Panc1 (cell line): Measurements from ENCODE around the gene CRYBA1.
A peak's percentile ranks its signal among the peaks of the same experiment; 100 is the strongest.

Experiments
- POLR2AphosphoS5 ChIP-seq: IDR thresholded peaks from 2 replicates; pipeline ENCODE4 v1.6.1; 2012; ENCODE audit warnings: mild to moderate bottlenecking, low read depth, low read length, moderate library complexity
- SIN3A ChIP-seq: IDR thresholded peaks from 2 replicates; pipeline ENCODE4 v1.6.1; 2012; ENCODE audit warnings: low read depth, mild to moderate bottlenecking, low read length, moderate library complexity, borderline replicate concordance; ENCODE audit not compliant: insufficient read depth
- TF ChIP-seq, protein P1 (sequence below): fragments of 450-650 bp; IDR thresholded peaks from 2 replicates; pipeline ENCODE4 v1.5.1; 2017; ENCODE audit warnings: mild to moderate bottlenecking
- TF ChIP-seq, protein P2 (sequence below), 2 experiments: IDR thresholded peaks; 2 replicates each; pipeline ENCODE4 v1.6.1; 2011 to 2012; ENCODE audit warnings: low read depth in 2 of 2, control low read depth in 1 of 2, low read length in 1 of 2, mild to moderate bottlenecking in 1 of 2, moderate library complexity in 1 of 2; ENCODE audit not compliant: insufficient read depth in 1 of 2

DNA sequence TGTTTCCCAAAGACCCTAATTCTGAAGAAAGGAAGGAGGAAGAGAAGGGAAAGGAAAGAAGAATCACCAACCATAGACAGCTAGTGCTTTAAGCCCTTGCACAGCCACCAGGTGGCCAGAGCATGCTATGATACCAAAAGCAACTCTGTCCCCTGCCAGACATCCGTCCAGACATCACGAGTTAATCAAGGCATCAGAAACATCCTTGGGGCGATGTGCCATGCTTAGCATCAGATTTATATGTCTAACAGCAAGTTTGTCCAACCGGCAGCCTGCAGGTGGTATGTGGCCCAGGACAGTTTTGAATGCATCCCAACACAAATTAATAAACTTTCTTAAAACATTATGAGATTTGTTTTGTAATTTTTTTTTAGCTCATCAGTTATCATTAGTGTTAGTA lies 2.9 kb upstream of the CRYBA1 start:
- TF ChIP-seq POLR2AphosphoS5 (no peak), SIN3A (no peak)
- TF ChIP-seq, protein P1, sequence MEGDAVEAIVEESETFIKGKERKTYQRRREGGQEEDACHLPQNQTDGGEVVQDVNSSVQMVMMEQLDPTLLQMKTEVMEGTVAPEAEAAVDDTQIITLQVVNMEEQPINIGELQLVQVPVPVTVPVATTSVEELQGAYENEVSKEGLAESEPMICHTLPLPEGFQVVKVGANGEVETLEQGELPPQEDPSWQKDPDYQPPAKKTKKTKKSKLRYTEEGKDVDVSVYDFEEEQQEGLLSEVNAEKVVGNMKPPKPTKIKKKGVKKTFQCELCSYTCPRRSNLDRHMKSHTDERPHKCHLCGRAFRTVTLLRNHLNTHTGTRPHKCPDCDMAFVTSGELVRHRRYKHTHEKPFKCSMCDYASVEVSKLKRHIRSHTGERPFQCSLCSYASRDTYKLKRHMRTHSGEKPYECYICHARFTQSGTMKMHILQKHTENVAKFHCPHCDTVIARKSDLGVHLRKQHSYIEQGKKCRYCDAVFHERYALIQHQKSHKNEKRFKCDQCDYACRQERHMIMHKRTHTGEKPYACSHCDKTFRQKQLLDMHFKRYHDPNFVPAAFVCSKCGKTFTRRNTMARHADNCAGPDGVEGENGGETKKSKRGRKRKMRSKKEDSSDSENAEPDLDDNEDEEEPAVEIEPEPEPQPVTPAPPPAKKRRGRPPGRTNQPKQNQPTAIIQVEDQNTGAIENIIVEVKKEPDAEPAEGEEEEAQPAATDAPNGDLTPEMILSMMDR = peak; percentile 69
- TF ChIP-seq, protein P2, sequence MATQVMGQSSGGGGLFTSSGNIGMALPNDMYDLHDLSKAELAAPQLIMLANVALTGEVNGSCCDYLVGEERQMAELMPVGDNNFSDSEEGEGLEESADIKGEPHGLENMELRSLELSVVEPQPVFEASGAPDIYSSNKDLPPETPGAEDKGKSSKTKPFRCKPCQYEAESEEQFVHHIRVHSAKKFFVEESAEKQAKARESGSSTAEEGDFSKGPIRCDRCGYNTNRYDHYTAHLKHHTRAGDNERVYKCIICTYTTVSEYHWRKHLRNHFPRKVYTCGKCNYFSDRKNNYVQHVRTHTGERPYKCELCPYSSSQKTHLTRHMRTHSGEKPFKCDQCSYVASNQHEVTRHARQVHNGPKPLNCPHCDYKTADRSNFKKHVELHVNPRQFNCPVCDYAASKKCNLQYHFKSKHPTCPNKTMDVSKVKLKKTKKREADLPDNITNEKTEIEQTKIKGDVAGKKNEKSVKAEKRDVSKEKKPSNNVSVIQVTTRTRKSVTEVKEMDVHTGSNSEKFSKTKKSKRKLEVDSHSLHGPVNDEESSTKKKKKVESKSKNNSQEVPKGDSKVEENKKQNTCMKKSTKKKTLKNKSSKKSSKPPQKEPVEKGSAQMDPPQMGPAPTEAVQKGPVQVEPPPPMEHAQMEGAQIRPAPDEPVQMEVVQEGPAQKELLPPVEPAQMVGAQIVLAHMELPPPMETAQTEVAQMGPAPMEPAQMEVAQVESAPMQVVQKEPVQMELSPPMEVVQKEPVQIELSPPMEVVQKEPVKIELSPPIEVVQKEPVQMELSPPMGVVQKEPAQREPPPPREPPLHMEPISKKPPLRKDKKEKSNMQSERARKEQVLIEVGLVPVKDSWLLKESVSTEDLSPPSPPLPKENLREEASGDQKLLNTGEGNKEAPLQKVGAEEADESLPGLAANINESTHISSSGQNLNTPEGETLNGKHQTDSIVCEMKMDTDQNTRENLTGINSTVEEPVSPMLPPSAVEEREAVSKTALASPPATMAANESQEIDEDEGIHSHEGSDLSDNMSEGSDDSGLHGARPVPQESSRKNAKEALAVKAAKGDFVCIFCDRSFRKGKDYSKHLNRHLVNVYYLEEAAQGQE (IDR thresholded peaks at IDR 0.05; ENCODE audit: insufficient read depth in 1 of 2, low read depth in 2 of 2, low read length in 1 of 2) = no peak
